Type B pancreatic cell (in vitro differentiated cells): ENCODE measurements around the gene ARPC4. TPM values are rescaled to one million over a fixed set of nuclear protein-coding genes. Genes with fewer than 3 reads are reported as not detected.

Source experiments
- DNase-seq: peaks from one replicate; pipeline ENCODE4 v3.0.0; 2021; ENCODE audit warnings: mixed read lengths; ENCODE audit not compliant: unreplicated experiment; ENCODE audit errors: extremely low spot score
- H3K27ac Mint-ChIP-seq: 2 replicates; pipeline ENCODE4 v1.8.0; 2021; ENCODE audit warnings: mild to moderate bottlenecking, mixed read lengths
- H3K27me3 Mint-ChIP-seq: 2 replicates; pipeline ENCODE4 v1.8.0; 2021; ENCODE audit warnings: mixed read lengths
- H3K36me3 Mint-ChIP-seq: 2 replicates; pipeline ENCODE4 v1.8.0; 2021; ENCODE audit warnings: mixed read lengths
- H3K4me1 Mint-ChIP-seq: one replicate; pipeline ENCODE4 v1.8.0; 2021; ENCODE audit warnings: mixed read lengths; ENCODE audit not compliant: unreplicated experiment
- H3K4me3 Mint-ChIP-seq: 2 replicates; pipeline ENCODE4 v1.8.0; 2021; ENCODE audit warnings: mild to moderate bottlenecking, mixed read lengths
- H3K9me3 Mint-ChIP-seq: 2 replicates; pipeline ENCODE4 v1.8.0; 2021; ENCODE audit warnings: mixed read lengths
- CTCF ChIP-seq: fragments of 200-600 bp; sonication (generic); conservative IDR thresholded peaks from 2 replicates; pipeline ENCODE4 v1.5.0; 2021; ENCODE audit warnings: antibody characterized with exemption, mild to moderate bottlenecking
- total RNA-seq: library from RNA; stranded (reverse); gene quantifications from 2 replicates; pipeline ENCODE4 v1.2.1, GENCODE V29; 2021; ENCODE audit warnings: low replicate concordance

ARPC4 gene
- total RNA-seq, 1 donor from 2014 or later: 131 TPM

GRCh38 chr3:9834520-9835380, 41.9 kb downstream of the ARPC4 start:
- H3K9me3 Mint-ChIP-seq: no peaks in the 10 kb centered on the region
- H3K27ac Mint-ChIP-seq: no peak overlapping the region
- TF ChIP-seq CTCF: no peak
- H3K4me3 Mint-ChIP-seq: no peak overlapping the region
- DNase-seq: no peak
- H3K4me1 Mint-ChIP-seq: peaks cover 6% of the 10 kb centered on the region
- no peaks in the 10 kb centered on the region for H3K27me3 Mint-ChIP-seq
- no peaks in the 10 kb centered on the region for H3K36me3 Mint-ChIP-seq

- H3K9me3 Mint-ChIP-seq: no peaks in the 10 kb centered on the region
- no peak overlapping the region for H3K27ac Mint-ChIP-seq
- H3K27me3 Mint-ChIP-seq: no peaks in the 10 kb centered on the region
- no peak for DNase-seq
- no peaks in the 10 kb centered on the region for H3K4me1 Mint-ChIP-seq
- no peak for TF ChIP-seq CTCF
- H3K36me3 Mint-ChIP-seq: peaks cover 12% of the 10 kb centered on the region
- H3K4me3 Mint-ChIP-seq: no peak overlapping the region
Measured at GRCh38 chr3:9837701-9838582, 45.1 kb downstream of the ARPC4 start.

- Mint-ChIP-seq H3K4me3 (no peak overlapping the region), H3K36me3 (peaks cover 12% of the 10 kb centered on the region)
- TF ChIP-seq CTCF: no peak
Measured at GRCh38 chr3:9838856-9839255, 46.0 kb downstream of the ARPC4 start.

GRCh38 chr3:9841015-9841414, 48.1 kb downstream of the ARPC4 start:
- DNase-seq: no peak
- Mint-ChIP-seq H3K4me1 (no peaks in the 10 kb centered on the region), H3K27ac (no peak overlapping the region), H3K36me3 (peaks cover 12% of the 10 kb centered on the region), H3K27me3 (no peaks in the 10 kb centered on the region), H3K4me3 (peak overlapping the region; percentile 49), H3K9me3 (no peaks in the 10 kb centered on the region)
- no peak for TF ChIP-seq CTCF

More at GRCh38 chr3:9838856-9839255, 46.0 kb downstream of the ARPC4 start:
- Mint-ChIP-seq H3K27ac (no peak overlapping the region), H3K4me1 (no peaks in the 10 kb centered on the region), H3K27me3 (no peaks in the 10 kb centered on the region), H3K9me3 (no peaks in the 10 kb centered on the region)
- DNase-seq: no peak

- peak within 1 kb of the TSS; percentile 97 for H3K4me3 Mint-ChIP-seq
- H3K27me3 Mint-ChIP-seq: no peaks in the 10 kb centered on the region
- peaks cover 12% of the 10 kb centered on the region for H3K36me3 Mint-ChIP-seq
- peaks cover 4% of the 10 kb centered on the region for H3K4me1 Mint-ChIP-seq
- peak; percentile 99 for DNase-seq
- H3K27ac Mint-ChIP-seq: peak within 1 kb of the TSS; percentile 90
- TF ChIP-seq CTCF: no peak
- no peaks in the 10 kb centered on the region for H3K9me3 Mint-ChIP-seq
Measured at GRCh38 chr3:9843715-9844438, 51.0 kb downstream of the ARPC4 start, which contains the start of gene RPUSD3. Gene RPUSD3, minus strand, starts transcription at chr3:9844008. Its CDS starts 18 bp downstream, at chr3:9843990.
